CD4-positive, alpha-beta T cell treated with Interferon gamma for 1 hour (primary cell): ENCODE data around the gene SETBP1.
A peak's percentile ranks its signal among the peaks of the same experiment; 100 is the strongest.

Experiments used
- DNase-seq: peaks from one replicate; pipeline ENCODE4 v3.0.0-alpha.2; 2020

Gene SETBP1

GRCh38 chr18:45100321-45101105, 419.8 kb downstream of the SETBP1 start:
- DNase-seq = no peak

DNA sequence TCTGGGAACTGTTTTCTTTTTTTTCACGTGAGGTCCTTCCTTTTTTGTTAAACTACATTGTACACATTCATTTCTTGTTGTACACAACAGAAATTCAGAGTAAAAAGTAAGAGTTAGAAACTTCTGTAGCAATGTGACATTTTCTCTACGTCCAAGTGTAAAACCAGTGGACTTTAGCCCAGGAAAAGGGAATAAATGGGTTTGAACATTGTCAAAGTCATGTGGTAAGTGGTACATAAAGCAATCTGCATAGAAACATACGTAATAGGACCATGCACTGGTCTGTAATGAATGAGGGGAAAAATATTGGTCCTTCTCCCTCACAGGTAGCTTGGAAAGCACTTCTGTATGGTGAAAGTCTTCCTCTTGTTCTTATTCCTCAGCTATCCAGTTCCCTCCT, 421.4 kb downstream of the SETBP1 start:
- DNase-seq = no peak

DNA sequence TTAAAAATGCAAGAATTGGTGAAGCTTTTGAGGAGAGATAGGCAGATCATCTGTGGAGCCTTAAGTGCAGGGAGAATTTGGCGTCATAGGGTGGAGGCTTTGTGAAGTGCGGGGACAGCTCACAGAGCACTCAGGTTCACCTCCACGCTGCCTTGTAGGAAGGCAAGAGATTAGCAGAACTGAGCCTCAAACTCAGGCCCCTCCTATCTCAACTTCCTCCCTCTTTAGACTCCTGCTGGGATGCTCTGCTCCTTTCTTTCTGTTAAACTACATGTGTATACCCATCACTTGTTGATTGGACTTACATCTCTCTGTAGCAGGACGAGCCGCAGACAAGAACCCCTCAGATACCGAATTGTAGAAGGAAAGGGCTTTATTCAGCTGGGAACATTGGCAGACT, 422.2 kb downstream of the SETBP1 start:
- no peak for DNase-seq

- DNase-seq = peak; percentile 14
Observed at GRCh38 chr18:45103319-45104048, 422.8 kb downstream of the SETBP1 start.

DNA sequence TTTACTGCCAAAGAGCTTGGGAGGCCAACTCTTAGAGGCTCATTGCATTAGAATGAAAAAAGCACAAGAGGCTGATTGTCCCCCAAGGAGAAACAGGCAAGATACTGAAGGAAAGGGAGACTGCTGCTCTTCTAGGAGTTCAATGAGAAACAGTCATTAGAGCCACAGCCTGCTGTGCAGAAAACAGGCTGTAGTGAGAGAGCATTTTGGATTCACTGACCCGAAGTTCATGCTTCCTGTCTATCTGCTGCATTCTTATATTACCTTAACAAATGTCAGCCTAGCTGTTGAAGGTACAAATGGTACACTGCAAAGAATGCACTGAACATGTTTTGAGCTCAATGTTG, 423.3 kb downstream of the SETBP1 start:
- no peak for DNase-seq

DNA sequence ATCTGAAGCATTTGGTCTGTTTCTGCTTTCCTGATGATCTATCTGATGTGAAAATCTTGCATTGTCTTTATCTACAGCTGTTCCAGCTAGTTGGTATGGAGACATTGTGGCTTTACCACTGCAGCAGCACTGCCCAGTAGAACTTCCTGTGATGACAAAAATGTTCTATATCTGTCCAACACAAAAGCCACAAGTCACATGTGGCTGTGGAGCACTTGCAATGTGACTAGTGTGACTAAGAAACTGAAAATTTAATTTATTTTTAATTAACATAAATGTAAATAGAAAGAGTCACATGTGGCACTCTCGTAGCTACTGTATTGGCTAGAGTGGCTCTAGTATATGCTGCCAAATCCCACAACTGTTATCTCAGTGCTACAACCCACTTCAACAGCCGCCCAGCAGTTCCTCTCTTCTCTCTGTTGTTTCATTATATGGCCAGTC, 425.7 kb downstream of the SETBP1 start:
- DNase-seq = peak; percentile 55

DNA sequence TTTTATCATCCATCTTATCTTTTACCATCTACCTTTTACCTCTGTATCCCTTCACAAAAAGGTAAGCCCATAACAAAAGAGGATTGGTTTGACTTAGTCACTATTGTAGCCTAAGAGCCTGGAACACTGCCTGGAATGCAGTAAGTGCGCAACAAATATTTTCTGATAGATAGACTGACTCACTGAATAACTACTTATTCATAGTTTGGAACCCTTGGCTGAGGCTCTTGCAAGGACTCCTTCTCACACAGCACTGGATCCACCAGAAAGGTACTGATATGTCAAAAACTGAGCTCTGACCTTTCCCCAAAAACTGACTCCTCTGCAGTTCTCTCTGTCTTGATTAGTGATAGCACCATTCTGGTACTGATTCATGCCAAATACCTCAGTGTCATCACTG, 426.7 kb downstream of the SETBP1 start:
- no peak for DNase-seq

DNA sequence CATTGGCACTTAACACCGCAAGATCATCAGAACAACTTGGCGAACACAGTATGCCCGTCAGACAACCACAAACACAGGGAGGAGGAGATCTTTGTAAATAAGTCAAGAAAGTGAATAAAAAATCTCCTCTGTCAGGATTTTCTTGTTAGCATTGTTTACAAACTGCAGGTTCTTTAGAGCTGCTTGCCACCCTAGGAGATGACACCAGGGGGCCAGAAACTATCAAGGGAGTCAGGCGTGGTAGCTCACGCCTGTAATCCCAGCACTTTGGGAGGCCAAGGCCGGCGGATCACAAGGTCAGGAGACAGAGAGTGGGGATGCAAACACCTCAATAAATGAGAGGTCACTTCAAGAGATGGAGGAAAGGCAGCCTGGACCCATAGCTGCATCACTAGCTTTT, 428.1 kb downstream of the SETBP1 start:
- no peak for DNase-seq

GRCh38 chr18:45109271-45109670, 428.6 kb downstream of the SETBP1 start:
- DNase-seq = no peak

DNA sequence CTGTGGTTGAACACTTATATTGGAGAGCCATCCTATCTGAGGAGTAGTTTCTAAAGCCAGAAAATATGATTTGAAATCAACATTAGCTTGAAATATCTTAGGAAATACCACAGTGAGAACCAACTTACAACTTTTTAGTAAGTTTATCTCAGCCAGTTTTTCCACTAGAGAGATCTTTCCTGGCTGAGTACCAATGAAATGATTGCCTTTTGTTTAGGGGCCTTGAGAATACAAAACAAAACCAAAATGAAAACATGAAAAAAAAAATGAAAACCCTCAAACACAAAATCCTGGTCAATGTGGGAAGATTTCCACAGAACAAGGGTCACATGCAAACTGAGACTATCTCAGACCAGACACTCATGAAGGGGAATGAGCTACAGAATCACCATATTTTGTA, 429.0 kb downstream of the SETBP1 start:
- DNase-seq = no peak

- DNase-seq = no peak
Observed at GRCh38 chr18:45110577-45111501, 430.2 kb downstream of the SETBP1 start.

DNA sequence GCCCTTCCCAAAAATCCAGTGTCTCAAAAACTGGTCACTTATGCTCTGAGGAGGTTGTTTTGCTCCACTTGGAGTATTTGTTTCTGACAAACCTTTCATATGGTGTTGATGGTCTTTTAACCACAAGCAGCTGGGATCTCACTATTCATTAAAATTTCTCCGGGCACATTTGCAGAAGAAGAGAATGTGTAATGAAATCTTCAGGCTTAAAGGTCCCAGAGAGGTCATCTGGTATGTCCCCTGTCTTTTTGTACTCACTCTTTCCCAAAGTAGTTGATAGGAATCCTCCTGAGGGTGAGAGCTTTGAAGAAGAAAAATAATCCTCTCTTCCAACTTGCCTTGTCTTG, 430.8 kb downstream of the SETBP1 start:
- DNase-seq = no peak

- no peak for DNase-seq
Observed at GRCh38 chr18:45112682-45113081, 432.0 kb downstream of the SETBP1 start.

DNA sequence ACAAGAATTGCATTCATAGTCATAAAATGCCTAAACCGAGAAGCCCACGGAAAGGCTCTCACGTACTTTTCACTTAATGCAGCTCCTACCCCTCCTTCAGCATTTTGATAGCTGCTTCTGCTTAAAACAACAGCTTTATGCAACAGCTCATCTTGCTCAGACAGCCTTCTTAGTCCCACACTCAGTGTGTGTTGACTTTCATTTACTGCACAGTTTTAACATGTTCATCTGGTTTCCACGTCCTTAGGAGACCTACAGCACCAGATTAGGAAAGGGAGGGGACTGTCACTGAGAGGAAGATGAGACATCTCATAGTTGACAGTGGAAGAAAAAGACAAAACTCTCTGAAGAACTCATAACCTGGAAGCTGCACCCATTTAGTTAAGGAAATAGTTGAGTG, 435.4 kb downstream of the SETBP1 start:
- no peak for DNase-seq
